Measurements from ENCODE around the gene OR2G2. TPM values are rescaled to one million over a fixed set of nuclear protein-coding genes. Genes with fewer than 3 reads are reported as not detected.

Gene OR2G2
- polyA plus RNA-seq, 1 of the 3 experiments (the other 2 are of a cell fraction) = not detected

- TF ChIP-seq GATA2 (CRISPR knock-in tag; IDR thresholded peaks at IDR 0.05) (no peak), SMC3 (IDR thresholded peaks at IDR 0.05; ENCODE audit: low read depth, low read length) (no peak), MAX (IDR thresholded peaks at IDR 0.05; ENCODE audit: low read depth) (no peak), RAD21 (IDR thresholded peaks at IDR 0.05; ENCODE audit: low read length) (no peak), RFX5 (IDR thresholded peaks at IDR 0.05; ENCODE audit: low read length) (no peak)
Observed at GRCh38 chr1:247557926-247558674, 30.1 kb upstream of the OR2G2 start (continued).

GRCh38 chr1:247561711-247562110, 26.4 kb upstream of the OR2G2 start:
- Histone ChIP-seq H3K79me2 (ENCODE audit: insufficient read depth) (no peaks in the 10 kb centered on the region), H3F3A (replicated peaks; ENCODE audit: insufficient read depth) (no peaks in the 10 kb centered on the region), H3K9me3 (no peaks in the 10 kb centered on the region), H2AFZ (ENCODE audit: low read depth) (0 out of 2 replicates have a peak overlapping the region, but pooled peaks have one; percentile 36), H3K9ac (no peak overlapping the region), H3K9me2 (no peaks in the 10 kb centered on the region), H3K4me2 (no peak overlapping the region), H3K4me1 (ENCODE audit: control insufficient read depth in 1 of 2, insufficient read depth in 2 of 2, low read depth in 1 of 2, low read length in 1 of 2) (no peaks in the 10 kb centered on the region), H3K36me3 (replicated peaks in 1 of 2; ENCODE audit: control insufficient read depth in 1 of 2, insufficient read depth in 2 of 2, low read length in 1 of 2) (no peaks in the 10 kb centered on the region), H3K27me3 (ENCODE audit: insufficient read depth) (no peaks in the 10 kb centered on the region), H3K4me3 (ENCODE audit: low read depth in 2 of 2, low read length in 1 of 2) (no peak overlapping the region), H3K27ac (ENCODE audit: low read depth in 2 of 2, low read length in 1 of 2) (no peak overlapping the region), H4K20me1 (ENCODE audit: insufficient read depth) (no peaks in the 10 kb centered on the region)
- 27% methylated on average over 10 of the region's 10 CpGs for WGBS (ENCODE audit: low lambda C conversion rate)
- POLR2A ChIA-PET = no interaction called here
- TF ChIP-seq REST (IDR thresholded peaks at IDR 0.05; ENCODE audit: low read depth, low read length) (no peak), EZH2phosphoT487 (IDR thresholded peaks at IDR 0.05; ENCODE audit: borderline replicate concordance, low read depth) (no peak), CHD2 (IDR thresholded peaks at IDR 0.05; ENCODE audit: low read length, partially characterized antibody) (no peak)
- CTCF ChIA-PET = no interaction called here
- no peak for DNase-seq

GRCh38 chr1:247562198-247562597, 26.0 kb upstream of the OR2G2 start:
- H3K27me3 ChIP-seq (ENCODE audit: insufficient read depth) = no peaks in the 10 kb centered on the region
- CTCF ChIA-PET = no interaction called here
- H3K4me3 ChIP-seq (ENCODE audit: low read depth in 2 of 2, low read length in 1 of 2) = no peak overlapping the region
- no peaks in the 10 kb centered on the region for H3K9me3 ChIP-seq
- peak overlapping the region; percentile 36; the same call in 1 of the 2 replicates for H2AFZ ChIP-seq (ENCODE audit: low read depth)
- no peak for DNase-seq
- no peaks in the 10 kb centered on the region for H3K36me3 ChIP-seq (replicated peaks in 1 of 2; ENCODE audit: control insufficient read depth in 1 of 2, insufficient read depth in 2 of 2, low read length in 1 of 2)
- H3K79me2 ChIP-seq (ENCODE audit: insufficient read depth) = no peaks in the 10 kb centered on the region
- H3K9ac ChIP-seq = no peak overlapping the region
- H3F3A ChIP-seq (replicated peaks; ENCODE audit: insufficient read depth) = no peaks in the 10 kb centered on the region
- no peaks in the 10 kb centered on the region for H3K9me2 ChIP-seq
- no peaks in the 10 kb centered on the region for H3K4me1 ChIP-seq (ENCODE audit: control insufficient read depth in 1 of 2, insufficient read depth in 2 of 2, low read depth in 1 of 2, low read length in 1 of 2)
- no peak overlapping the region for H3K27ac ChIP-seq (ENCODE audit: low read depth in 2 of 2, low read length in 1 of 2)
- H3K4me2 ChIP-seq = no peak overlapping the region
- 22% methylated on average over 8 of the region's 9 CpGs for WGBS (ENCODE audit: low lambda C conversion rate)
- POLR2A ChIA-PET = interaction anchor here (0.6 kb wide), 1 partner anchor 199 kb away, joined by 4 read pairs; no protein-coding TSS in a partner anchor
- H4K20me1 ChIP-seq (ENCODE audit: insufficient read depth) = no peaks in the 10 kb centered on the region
- no peak for TF ChIP-seq REST (IDR thresholded peaks at IDR 0.05; ENCODE audit: low read depth, low read length)
- TF ChIP-seq CHD2 (IDR thresholded peaks at IDR 0.05; ENCODE audit: low read length, partially characterized antibody) = no peak
- no peak for TF ChIP-seq TCF12 (IDR thresholded peaks at IDR 0.05)
- no peak for TF ChIP-seq FOXM1 (IDR thresholded peaks at IDR 0.05; ENCODE audit: low read depth)
- TF ChIP-seq FOXJ3 (CRISPR knock-in tag; IDR thresholded peaks at IDR 0.05) = no peak
- TF ChIP-seq USF1 (IDR thresholded peaks at IDR 0.05; ENCODE audit: borderline replicate concordance, low read depth) = no peak
- TF ChIP-seq SMC3 (IDR thresholded peaks at IDR 0.05; ENCODE audit: low read depth, low read length) = no peak
- no peak for TF ChIP-seq TEAD4 (IDR thresholded peaks at IDR 0.05; ENCODE audit: borderline replicate concordance, insufficient read depth)
- no peak for TF ChIP-seq MAX (IDR thresholded peaks at IDR 0.05; ENCODE audit: low read depth)
- TF ChIP-seq ELF1 (IDR thresholded peaks at IDR 0.05) = no peak
- TF ChIP-seq NRF1 (IDR thresholded peaks at IDR 0.05; ENCODE audit: low read depth, low read length) = no peak
- no peak for TF ChIP-seq RXRA (IDR thresholded peaks at IDR 0.05; ENCODE audit: borderline replicate concordance, low read depth)

Data from SK-N-SH (cell line).